Calu3 (cell line): Measurements from ENCODE around the gene LRRC36. TPM values are rescaled to one million over a fixed set of nuclear protein-coding genes. Genes with fewer than 3 reads are reported as not detected.

Experiments used
- Bru-seq: library from RNA; stranded (reverse); fragments of 400-500 nt; gene quantifications from one replicate; lab custom pipeline; 2021; lab: Mats Ljungman, UMichigan
- BruChase-seq, 2 experiments: library from RNA; stranded (reverse); fragments of 400-500 nt; gene quantifications; one replicate each; lab custom pipeline; 2021; lab: Mats Ljungman, UMichigan
- BruUV-seq: library from RNA; stranded (reverse); fragments of 400-500 nt; replicated peaks from 2 replicates; lab custom pipeline; 2021; lab: Mats Ljungman, UMichigan
- CTCF ChIA-PET: fragments of 300-600 bp; sonication (Branson Sonifier 250); formaldehyde crosslinking; loops from one replicate; lab custom pipeline; 2022; ENCODE audit warnings: antibody characterized with exemption; lab: Charles Lee
- DNase-seq: peaks from one replicate; pipeline ENCODE4 v3.0.0; 2022
- H3K27ac Mint-ChIP-seq: one replicate; pipeline ENCODE4 v1.8.0; 2022; ENCODE audit warnings: mixed read lengths; ENCODE audit not compliant: unreplicated experiment
- H3K27me3 Mint-ChIP-seq: one replicate; pipeline ENCODE4 v1.8.0; 2022; ENCODE audit warnings: mixed read lengths; ENCODE audit not compliant: unreplicated experiment
- H3K36me3 Mint-ChIP-seq: one replicate; pipeline ENCODE4 v1.8.0; 2022; ENCODE audit warnings: mild to moderate bottlenecking, moderate library complexity, mixed read lengths; ENCODE audit not compliant: insufficient read depth, unreplicated experiment
- H3K4me1 Mint-ChIP-seq: one replicate; pipeline ENCODE4 v1.8.0; 2022; ENCODE audit warnings: mild to moderate bottlenecking, low read depth, mixed read lengths; ENCODE audit not compliant: unreplicated experiment
- H3K4me3 Mint-ChIP-seq: one replicate; pipeline ENCODE4 v1.8.0; 2022; ENCODE audit warnings: mild to moderate bottlenecking, low read depth, moderate library complexity, mixed read lengths; ENCODE audit not compliant: unreplicated experiment
- H3K9me3 Mint-ChIP-seq: one replicate; pipeline ENCODE4 v1.8.0; 2022; ENCODE audit warnings: low read depth, mixed read lengths; ENCODE audit not compliant: unreplicated experiment
- intact Hi-C: fragments of 100-400 bp; cut with micrococcal nuclease; formaldehyde crosslinking; loops from one replicate; pipeline ENCODE4 v1.10.0; 2022; ENCODE audit not compliant: unreplicated experiment
- long read RNA-seq: library from polyadenylated mRNA; stranded (forward); transcript quantifications from one replicate; pipeline ENCODE4 v2.0.0, GENCODE V29; 2022
- total RNA-seq: library from RNA; stranded (reverse); gene quantifications from 2 replicates; pipeline ENCODE4 v1.2.3, GENCODE V29; 2022
- TF ChIP-seq, protein P1 (sequence below): fragments of 200-600 bp; IDR thresholded peaks from one replicate; pipeline ENCODE4 v1.8.0; 2022; ENCODE audit warnings: antibody characterized with exemption; ENCODE audit not compliant: unreplicated experiment

LRRC36 gene, protein sequence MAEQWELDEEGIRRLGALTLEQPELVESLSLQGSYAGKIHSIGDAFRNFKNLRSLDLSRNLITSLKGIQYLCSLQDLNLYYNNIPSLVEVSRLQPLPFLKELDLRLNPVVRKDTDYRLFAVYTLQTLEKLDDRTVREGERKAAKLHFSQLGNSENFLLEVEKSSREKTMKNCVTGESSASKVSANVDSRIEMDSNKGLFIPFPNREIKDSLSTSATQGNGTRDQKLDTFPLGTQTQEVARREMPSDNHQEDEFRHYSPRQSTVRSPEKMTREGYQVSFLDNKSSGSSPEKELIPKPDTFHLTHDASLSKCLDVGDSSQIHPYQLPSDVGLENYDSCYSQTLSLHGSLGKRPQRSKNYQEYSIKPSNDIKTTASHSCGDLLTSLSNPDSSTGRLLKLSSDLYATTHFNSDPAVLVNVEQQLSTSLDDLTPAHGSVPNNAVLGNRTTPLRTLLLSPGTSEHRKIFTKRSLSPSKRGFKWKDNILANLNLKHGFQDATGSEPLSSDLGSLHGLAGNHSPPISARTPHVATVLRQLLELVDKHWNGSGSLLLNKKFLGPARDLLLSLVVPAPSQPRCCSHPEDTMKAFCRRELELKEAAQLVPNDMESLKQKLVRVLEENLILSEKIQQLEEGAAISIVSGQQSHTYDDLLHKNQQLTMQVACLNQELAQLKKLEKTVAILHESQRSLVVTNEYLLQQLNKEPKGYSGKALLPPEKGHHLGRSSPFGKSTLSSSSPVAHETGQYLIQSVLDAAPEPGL
- 7.1 and 9.2 TPM in 2 replicates for total RNA-seq
- percentile 45 among the genes with signal in this experiment for Bru-seq, nascent RNA
- BruChase-seq, experiment 1, labeled RNA remaining after a 6-hour chase = percentile 49 among the genes with signal in this experiment
- percentile 52 among the genes with signal in this experiment for BruChase-seq, experiment 2, labeled RNA remaining after a 2-hour chase
- long read RNA-seq, partial matches to known transcripts = 0 of 7 reads
- long read RNA-seq, other reads (novel, unspliced or antisense) = 7 of 7 reads

DNA sequence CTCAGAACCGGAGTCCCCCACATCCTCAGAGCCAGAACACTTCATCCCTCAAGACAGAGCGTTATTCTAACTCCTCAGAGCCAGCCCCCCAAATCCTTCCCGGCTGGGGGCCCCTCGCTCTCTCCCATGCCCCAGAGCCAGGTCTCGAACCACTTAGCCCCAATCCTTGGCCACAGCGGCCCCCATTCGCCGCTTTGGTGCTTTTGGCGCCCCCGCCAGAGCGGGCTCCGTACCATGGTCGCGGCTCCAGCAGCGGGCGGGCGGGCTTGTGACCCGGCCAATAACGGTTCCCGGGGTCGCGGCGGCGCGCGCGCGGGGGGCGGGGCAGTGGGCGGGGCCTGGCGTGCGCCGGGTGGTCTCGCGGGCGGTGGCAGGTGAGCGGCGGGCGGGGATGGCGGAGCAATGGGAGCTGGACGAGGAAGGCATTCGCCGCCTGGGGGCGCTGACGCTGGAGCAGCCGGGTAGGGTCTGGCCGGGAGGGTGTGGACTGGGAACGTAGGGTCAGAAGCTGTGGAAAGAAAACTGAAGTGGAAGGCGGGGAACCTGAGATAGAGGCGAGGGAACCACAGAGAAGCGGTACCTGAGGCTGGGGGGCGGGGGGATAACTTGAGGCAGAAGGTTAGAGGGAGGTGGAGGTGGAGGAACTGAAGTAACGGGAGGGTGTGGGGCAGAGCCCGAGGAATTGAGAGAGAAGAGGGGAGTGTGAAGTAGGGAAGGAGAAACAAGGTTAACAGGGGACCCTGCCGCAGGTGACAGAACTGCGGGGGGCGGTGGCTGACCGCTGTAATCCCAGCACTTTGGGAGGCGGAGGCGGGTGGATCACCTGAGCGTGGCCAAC, at the start of gene LRRC36, which contains the start of gene KCTD19:
LRRC36 (plus strand) TSS at position 344 of the 838 bp plus-strand sequence; CDS start at position 392, 48 bp downstream.
KCTD19 (minus strand) TSS at position 270 of the 838 bp plus-strand sequence; CDS start at position 236, 34 bp downstream.
- Mint-ChIP-seq H3K9me3 (peaks cover 2% of the 10 kb centered on the region), H3K4me1 (peaks cover 40% of the 10 kb centered on the region), H3K4me3 (peak within 1 kb of the TSS; percentile 79), H3K27ac (peak within 1 kb of the TSS; percentile 4), H3K36me3 (peaks cover 25% of the 10 kb centered on the region), H3K27me3 (no peaks in the 10 kb centered on the region)
- TF ChIP-seq, protein P1, sequence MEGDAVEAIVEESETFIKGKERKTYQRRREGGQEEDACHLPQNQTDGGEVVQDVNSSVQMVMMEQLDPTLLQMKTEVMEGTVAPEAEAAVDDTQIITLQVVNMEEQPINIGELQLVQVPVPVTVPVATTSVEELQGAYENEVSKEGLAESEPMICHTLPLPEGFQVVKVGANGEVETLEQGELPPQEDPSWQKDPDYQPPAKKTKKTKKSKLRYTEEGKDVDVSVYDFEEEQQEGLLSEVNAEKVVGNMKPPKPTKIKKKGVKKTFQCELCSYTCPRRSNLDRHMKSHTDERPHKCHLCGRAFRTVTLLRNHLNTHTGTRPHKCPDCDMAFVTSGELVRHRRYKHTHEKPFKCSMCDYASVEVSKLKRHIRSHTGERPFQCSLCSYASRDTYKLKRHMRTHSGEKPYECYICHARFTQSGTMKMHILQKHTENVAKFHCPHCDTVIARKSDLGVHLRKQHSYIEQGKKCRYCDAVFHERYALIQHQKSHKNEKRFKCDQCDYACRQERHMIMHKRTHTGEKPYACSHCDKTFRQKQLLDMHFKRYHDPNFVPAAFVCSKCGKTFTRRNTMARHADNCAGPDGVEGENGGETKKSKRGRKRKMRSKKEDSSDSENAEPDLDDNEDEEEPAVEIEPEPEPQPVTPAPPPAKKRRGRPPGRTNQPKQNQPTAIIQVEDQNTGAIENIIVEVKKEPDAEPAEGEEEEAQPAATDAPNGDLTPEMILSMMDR = peak; percentile 67
- no TSS peak for BruUV-seq
- DNase-seq = peak; percentile 97
- intact Hi-C loops = loop anchor here (2.0 to 5.0 kb wide), 2 partner anchors 36 to 68 kb away; no protein-coding TSS in a partner anchor
- CTCF ChIA-PET = interaction anchor here (0.6 to 2.1 kb wide), 17 partner anchors 10 to 641 kb away, joined by 3 to 28 read pairs (median 6); partner anchors contain the start of gene TPPP3

DNA sequence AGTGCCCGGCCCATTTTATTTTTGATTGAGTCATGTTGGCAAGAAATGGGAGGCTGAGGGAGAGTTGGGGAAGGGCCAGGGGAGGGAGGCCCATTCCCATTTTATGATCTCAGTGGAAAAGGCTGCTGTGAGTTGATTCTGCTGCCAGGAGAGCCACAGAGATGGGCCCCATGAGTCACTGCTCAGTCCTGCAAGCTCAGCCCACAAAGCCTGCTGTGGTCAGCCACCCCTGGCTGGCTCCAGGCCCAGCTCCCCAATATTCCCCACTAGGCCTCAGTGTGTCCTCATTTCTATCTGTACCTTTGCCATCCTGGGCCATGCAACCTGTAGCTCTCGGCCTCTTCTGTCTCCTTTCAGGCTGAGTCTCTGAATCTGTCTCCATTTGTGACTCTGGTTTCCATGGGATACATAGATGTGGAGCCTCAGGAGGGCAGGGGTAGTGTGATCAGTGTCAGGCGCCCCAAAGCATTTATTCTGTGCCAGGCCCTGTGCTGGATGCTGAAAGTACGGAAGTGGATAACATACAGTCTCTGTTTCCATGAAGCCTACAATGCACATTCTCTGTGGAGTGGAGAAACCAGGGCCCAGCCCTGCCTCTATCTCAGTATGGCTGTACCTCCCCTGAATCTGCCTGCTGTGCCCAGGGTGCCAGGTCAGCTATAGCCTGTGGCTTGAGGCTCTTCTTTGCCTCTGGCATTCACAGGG, 49.2 kb upstream of the LRRC36 start:
- DNase-seq = peak; percentile 74
- intact Hi-C loops = no loop called here
- CTCF ChIA-PET = interaction anchor here (0.7 to 2.3 kb wide), 7 partner anchors 9 to 122 kb away, joined by 3 to 18 read pairs (median 6); partner anchors contain the start of gene FHOD1
- TF ChIP-seq, protein P1 = no peak
- Mint-ChIP-seq H3K4me1 (peaks cover 19% of the 10 kb centered on the region), H3K36me3 (peaks cover 34% of the 10 kb centered on the region), H3K27me3 (no peaks in the 10 kb centered on the region), H3K27ac (peak overlapping the region; percentile 14), H3K4me3 (peak overlapping the region; percentile 70), H3K9me3 (no peaks in the 10 kb centered on the region)
- BruUV-seq = TSS peak; percentile 45

DNA sequence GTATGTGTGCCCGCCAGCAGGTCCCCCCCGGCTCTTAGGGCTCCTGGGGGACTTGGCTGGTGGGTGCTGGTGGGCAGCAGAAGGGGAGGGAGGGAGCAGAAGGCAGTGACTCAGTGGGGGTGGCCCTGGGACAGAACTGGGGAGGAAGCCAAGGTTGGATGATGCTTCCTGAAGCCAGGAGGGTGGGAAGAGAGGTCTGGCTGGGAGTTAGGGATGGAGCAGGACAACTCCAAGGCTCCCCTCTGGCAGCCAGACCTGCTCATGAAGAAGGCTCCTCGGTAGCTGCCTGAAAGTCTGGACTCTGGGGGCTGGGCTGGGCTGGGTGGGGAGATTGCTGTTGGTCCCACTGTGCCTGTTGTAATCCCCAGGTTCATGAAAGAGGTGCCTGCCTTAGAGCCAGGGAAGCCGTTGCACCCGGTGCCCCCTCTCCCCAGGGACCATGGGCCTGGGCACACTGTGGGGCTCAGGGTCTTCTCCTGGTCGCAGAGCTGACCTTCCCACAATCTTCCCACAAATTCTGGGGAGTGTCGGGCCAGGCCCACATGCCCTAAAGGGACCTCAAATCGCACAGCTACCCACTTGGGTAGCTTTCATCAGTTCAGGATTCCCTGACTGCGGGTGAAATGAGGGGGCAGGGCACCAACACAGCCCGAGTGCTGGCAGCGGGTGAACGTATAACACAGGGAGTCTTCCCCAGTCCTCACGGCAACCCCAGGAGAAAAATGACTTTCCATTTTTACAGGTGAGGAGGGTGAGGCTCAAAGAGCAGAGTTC, 48.4 kb upstream of the LRRC36 start:
- Mint-ChIP-seq H3K9me3 (no peaks in the 10 kb centered on the region), H3K27ac (peak overlapping the region; percentile 51), H3K4me1 (peaks cover 19% of the 10 kb centered on the region), H3K27me3 (no peaks in the 10 kb centered on the region), H3K36me3 (peaks cover 34% of the 10 kb centered on the region), H3K4me3 (peak overlapping the region; percentile 70)
- TF ChIP-seq, protein P1 = no peak
- intact Hi-C loops = no loop called here
- DNase-seq = peak; percentile 33
- no TSS peak for BruUV-seq
- CTCF ChIA-PET = interaction anchor here (0.7 to 2.3 kb wide), 5 partner anchors 10 to 324 kb away, joined by 4 to 18 read pairs (median 7); partner anchors contain the start of gene FHOD1
